CD4-positive, alpha-beta T cell treated with Interleukin-6 at 100 ng/mL for 8 hours (primary cell): ENCODE data around the gene PLA1A.
"Not testable (repeated sequence)": the region's sequence is repeated elsewhere in the genome, so short reads cannot be mapped to it uniquely, and the experiment has no call there.

Experiments used
- DNase-seq: peaks from one replicate; pipeline ENCODE4 v3.0.0-alpha.2; 2020; ENCODE audit warnings: mixed read lengths, low spot score

PLA1A gene, protein sequence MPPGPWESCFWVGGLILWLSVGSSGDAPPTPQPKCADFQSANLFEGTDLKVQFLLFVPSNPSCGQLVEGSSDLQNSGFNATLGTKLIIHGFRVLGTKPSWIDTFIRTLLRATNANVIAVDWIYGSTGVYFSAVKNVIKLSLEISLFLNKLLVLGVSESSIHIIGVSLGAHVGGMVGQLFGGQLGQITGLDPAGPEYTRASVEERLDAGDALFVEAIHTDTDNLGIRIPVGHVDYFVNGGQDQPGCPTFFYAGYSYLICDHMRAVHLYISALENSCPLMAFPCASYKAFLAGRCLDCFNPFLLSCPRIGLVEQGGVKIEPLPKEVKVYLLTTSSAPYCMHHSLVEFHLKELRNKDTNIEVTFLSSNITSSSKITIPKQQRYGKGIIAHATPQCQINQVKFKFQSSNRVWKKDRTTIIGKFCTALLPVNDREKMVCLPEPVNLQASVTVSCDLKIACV

DNA sequence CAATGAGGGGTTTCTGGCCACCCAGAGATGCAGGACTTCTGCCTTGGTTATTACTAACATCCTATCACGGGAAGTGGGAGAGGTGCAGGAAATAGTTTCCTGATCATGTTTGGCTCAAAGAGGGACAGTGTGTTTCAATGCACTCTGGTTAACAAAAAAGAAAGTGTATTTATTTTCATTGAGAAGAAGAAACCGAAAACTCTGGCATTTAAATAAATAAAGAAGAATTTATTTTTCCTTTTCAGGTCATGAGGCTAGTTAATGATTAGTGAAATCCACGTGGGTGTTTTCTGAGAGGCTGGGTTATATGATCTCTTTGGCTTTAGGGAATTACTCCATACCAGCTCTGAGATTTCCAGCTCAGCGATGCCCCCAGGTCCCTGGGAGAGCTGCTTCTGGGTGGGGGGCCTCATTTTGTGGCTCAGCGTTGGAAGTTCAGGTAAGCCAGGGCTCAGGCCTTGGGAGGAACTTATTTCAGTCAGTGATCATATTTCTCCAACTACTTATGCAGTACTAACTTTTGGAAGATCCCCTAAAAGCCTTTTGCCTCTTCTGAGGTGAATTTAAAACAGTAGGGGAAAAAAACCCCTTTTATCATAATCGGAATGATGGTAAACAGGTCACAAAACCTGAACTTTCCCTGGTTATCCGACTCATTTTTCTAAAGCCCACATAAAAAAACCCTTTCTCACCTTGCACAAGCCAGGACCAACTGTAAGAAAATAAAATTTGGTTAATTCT, at the start of gene PLA1A:
PLA1A (plus strand) TSS at position 338 of the 741 bp plus-strand sequence; CDS start at position 367, 29 bp downstream.
- DNase-seq, result no peak

- no peak for DNase-seq
These were observed 49.3 kb upstream of the PLA1A start for GRCh38 chr3:119548341-119548740.

DNA sequence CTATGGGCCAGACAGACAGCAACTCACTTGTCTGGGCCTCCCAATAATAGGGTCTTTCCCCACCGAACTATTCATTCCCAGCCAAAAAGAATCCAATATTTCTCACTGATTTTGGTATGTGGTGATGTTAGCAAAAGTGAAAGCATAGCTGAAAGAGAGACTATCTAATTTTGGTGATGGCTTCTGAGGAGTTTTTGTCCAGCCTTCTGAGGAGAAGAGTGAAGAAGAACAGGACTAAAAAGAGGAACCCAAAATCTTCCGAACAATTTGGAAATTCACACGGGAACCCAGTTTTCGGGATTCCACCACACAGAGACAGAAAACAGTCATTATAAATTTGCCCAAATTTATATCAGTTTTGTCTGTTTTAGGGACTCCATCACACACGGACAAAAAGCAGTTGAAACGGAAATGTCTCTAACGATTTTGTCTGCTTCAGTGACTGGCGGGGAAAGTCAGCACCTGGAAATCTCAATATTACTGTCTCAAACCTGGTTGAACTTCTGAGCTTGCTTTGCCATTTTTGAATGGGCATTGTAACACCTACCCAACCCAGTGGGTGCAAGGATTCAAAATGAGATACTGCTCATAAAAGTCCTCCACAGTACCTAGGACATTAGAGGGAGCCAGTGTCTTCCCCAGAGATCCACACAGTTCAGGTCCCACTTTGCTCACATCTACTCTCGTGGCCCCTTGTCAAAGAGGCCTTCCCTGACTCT, 47.3 kb upstream of the PLA1A start:
- no peak for DNase-seq

- no peak for DNase-seq
These were observed 46.1 kb upstream of the PLA1A start for GRCh38 chr3:119551598-119551997.

GRCh38 chr3:119552928-119553327, 44.8 kb upstream of the PLA1A start:
- DNase-seq, result not testable (repeated sequence)

DNA sequence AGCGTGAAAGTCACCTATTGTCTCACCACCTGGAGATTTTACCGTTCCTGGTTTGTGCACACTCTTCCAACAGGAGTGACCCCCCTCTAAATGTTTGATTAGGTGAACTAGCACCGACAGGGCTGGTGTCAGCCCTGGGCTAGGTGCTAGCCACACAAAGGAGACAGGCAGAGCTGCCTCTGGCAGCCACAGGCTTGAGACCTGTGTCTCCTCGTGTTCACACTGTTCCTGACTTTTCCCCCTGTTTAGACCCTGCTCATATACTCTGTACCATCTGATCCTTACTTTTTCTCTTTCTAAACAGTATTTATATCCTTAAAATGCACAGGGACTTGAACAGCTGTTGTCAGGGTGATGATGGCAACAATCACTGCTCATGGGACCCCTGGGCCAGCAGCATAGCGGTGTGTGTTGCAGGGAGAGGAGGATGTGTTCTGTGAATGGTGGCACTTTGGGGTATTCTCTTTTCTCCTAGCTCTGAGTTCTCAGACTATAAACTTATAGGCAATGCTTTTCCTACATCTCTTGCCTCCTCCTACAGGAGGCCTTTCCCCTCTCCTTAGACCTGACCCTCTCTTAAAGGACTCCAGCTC, 43.8 kb upstream of the PLA1A start:
- DNase-seq, result no peak

DNA sequence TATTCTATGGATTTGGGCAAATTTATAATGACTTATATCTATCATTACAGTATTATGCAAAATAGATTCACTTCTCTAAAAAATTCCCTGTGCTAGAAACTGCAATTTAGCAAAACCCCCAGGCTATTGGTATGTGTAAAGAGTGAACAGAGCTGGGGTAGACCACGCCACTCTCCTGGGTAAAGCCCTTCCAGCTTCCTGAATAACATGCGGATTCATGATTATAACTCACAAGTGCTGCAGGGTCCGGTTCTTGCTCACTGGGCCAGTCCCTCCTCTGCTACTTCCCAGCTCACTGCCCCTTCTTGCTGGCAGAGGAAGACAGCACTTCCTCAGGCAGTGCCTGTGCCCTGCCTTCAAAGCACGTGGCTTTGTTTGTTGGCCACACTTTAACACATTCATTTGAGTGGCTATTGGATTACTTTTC, 42.4 kb upstream of the PLA1A start:
- DNase-seq, result no peak

GRCh38 chr3:119555929-119556328, 41.8 kb upstream of the PLA1A start:
- no peak for DNase-seq

DNA sequence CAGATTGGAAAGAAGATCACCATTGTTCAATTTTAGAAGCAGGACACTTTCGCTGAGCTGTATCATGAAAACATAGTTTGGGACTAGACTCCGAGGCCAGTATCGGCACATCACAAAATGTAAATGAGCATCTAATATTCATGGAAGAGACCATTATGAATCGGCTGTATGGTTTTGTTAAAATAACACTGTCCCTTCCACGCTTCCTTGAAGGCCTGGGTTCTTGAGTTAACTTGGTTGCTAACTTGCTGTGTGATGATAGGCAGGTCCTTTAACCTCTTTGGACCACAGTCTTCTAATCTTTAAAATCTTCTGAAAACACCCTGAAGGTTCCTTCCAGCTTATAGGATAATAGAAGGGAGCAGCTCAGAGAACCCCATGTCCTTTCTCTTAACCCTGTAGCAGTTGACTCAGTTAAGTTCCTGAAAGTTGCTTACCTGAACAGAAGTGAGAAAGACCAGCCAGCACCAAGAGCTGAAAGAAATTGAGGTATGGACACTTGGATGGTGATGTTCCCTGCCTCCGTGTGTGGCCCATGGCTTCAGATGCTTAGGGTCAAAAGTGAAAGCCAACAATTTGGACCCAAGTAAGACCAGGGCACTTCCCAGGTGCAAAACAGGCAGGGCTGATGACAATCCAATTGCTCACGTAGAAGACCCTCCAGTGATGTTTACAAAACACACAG, 40.4 kb upstream of the PLA1A start:
- no peak for DNase-seq

- DNase-seq, result no peak
These were observed 39.8 kb upstream of the PLA1A start for GRCh38 chr3:119557877-119558269.

GRCh38 chr3:119558626-119559317, 38.9 kb upstream of the PLA1A start:
- no peak for DNase-seq

GRCh38 chr3:119559441-119559963, 38.2 kb upstream of the PLA1A start, which contains the start of gene CD80:
Gene CD80 (minus strand): TSS chr3:119559614. CDS start chr3:119557728, 1,886 bp downstream.
- peak; percentile 55 for DNase-seq

GRCh38 chr3:119560160-119560559, 37.5 kb upstream of the PLA1A start:
- no peak for DNase-seq

- peak; percentile 18 for DNase-seq
These were observed 35.3 kb upstream of the PLA1A start for GRCh38 chr3:119562307-119562961.

GRCh38 chr3:119563334-119563733, 34.4 kb upstream of the PLA1A start:
- not testable (repeated sequence) for DNase-seq

DNA sequence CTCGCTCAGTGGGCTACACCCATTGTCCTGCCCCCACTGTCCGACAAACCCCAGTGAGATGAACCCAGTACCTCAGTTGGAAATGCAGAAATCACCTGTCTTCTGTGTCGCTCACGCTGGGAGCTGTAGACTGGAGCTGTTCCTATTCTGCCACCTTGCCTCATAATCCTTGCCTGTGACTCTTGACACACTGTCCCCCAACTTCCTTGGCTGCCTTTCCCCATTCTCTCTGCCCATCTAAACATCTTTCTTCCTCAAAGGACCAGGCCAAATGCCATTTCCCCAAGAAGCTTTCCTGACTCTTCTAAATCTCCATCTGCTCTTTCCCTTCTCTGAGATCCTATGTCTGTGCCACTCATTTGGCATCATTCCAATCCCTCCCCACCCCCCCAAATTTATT, 28.5 kb upstream of the PLA1A start:
- DNase-seq, result no peak

- DNase-seq, result no peak
These were observed 27.5 kb upstream of the PLA1A start for GRCh38 chr3:119570229-119570628.

GRCh38 chr3:119571230-119571629, 26.5 kb upstream of the PLA1A start:
- DNase-seq, result no peak

- DNase-seq, result no peak
These were observed 26.0 kb upstream of the PLA1A start for GRCh38 chr3:119571688-119572087.

- DNase-seq, result no peak
These were observed 22.2 kb upstream of the PLA1A start for GRCh38 chr3:119575507-119575906.
